Prostate gland (tissue), 2 donors: ENCODE measurements around the gene DNAJB4.

ENCODE experiments used
- POLR2A ChIP-seq: fragments of 450-650 bp; IDR thresholded peaks from one replicate; pipeline ENCODE4 v1.6.1; 2016; ENCODE audit warnings: antibody characterized with exemption, mild to moderate bottlenecking
- POLR2AphosphoS5 ChIP-seq: sonication (generic); formaldehyde crosslinking; IDR thresholded peaks from one replicate; pipeline ENCODE4 v1.6.1; 2017; ENCODE audit warnings: antibody characterized with exemption
- TF ChIP-seq, protein P1 (sequence below), 4 experiments: fragments of 200-600 bp in 2 of 4; fragments of 450-650 bp in 2 of 4; sonication (generic) in 2 of 4; IDR thresholded peaks; 1 replicate in 3 of 4; 2 replicates in 1 of 4; pipeline ENCODE4 v1.5.1; 2016 to 2019; ENCODE audit warnings: antibody characterized with exemption in 4 of 4, mild to moderate bottlenecking in 2 of 4, moderate library complexity in 2 of 4

DNA sequence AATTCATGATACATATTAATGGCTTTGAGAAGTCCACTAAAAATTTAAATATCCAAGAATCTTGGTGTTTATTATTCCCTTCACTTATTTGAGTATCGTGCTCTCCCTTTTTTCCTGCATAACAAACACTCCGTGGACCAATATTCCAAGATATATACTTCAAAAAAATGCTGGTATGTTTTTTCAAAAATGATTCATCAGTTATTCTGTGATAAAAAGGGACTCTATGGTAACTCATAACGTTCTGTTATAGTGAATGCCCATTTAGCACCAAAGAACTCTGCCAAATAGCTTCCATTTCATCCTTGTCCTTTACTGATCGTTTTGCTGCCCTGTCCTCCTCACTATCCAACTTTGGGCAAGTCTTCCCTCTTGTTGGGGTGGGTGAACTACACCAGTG is 53.9 kb downstream of the DNAJB4 start:
- no peak for TF ChIP-seq POLR2A
- TF ChIP-seq, protein P1, sequence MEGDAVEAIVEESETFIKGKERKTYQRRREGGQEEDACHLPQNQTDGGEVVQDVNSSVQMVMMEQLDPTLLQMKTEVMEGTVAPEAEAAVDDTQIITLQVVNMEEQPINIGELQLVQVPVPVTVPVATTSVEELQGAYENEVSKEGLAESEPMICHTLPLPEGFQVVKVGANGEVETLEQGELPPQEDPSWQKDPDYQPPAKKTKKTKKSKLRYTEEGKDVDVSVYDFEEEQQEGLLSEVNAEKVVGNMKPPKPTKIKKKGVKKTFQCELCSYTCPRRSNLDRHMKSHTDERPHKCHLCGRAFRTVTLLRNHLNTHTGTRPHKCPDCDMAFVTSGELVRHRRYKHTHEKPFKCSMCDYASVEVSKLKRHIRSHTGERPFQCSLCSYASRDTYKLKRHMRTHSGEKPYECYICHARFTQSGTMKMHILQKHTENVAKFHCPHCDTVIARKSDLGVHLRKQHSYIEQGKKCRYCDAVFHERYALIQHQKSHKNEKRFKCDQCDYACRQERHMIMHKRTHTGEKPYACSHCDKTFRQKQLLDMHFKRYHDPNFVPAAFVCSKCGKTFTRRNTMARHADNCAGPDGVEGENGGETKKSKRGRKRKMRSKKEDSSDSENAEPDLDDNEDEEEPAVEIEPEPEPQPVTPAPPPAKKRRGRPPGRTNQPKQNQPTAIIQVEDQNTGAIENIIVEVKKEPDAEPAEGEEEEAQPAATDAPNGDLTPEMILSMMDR (IDR thresholded peaks at IDR 0.05): no peak
- no peak for TF ChIP-seq POLR2AphosphoS5
